GM23338 (cell line): ENCODE data around the gene ITIH3. TPM values are rescaled to one million over a fixed set of nuclear protein-coding genes. Genes with fewer than 3 reads are reported as not detected.

Experiments
- ATAC-seq: fragments of 200-7000 bp; cut with Tn5 transposase; 3 replicates; pipeline ENCODE4 v1.9.1; 2020
- DNase-seq: peaks from one replicate; pipeline ENCODE4 v3.0.0-alpha.2; 2015; ENCODE audit warnings: low spot score
- H2AFZ ChIP-seq: fragments of 200-600 bp; sonication (generic); 2 replicates; pipeline ENCODE4 v1.8.0; 2016; ENCODE audit warnings: antibody characterized with exemption, mild to moderate bottlenecking, moderate library complexity
- H3F3A ChIP-seq: fragments of 200-600 bp; sonication (generic); replicated peaks from 2 replicates; pipeline ENCODE4 v1.8.0; 2017; ENCODE audit warnings: antibody characterized with exemption, mixed run types, low read depth
- H3K27ac ChIP-seq: fragments of 200-600 bp; sonication (generic); 2 replicates; pipeline ENCODE4 v1.6.1; 2016; ENCODE audit warnings: low read depth
- H3K27me3 ChIP-seq: fragments of 200-600 bp; sonication (generic); 2 replicates; pipeline ENCODE4 v1.8.0; 2016; ENCODE audit warnings: mild to moderate bottlenecking, mixed run types, moderate library complexity; ENCODE audit not compliant: insufficient read depth
- H3K36me3 ChIP-seq: fragments of 200-600 bp; sonication (generic); 2 replicates; pipeline ENCODE4 v1.8.0; 2016; ENCODE audit warnings: mild to moderate bottlenecking; ENCODE audit not compliant: insufficient read depth
- H3K4me1 ChIP-seq: fragments of 200-600 bp; sonication (generic); 2 replicates; pipeline ENCODE4 v1.8.0; 2016; ENCODE audit warnings: mild to moderate bottlenecking, moderate library complexity; ENCODE audit not compliant: insufficient read depth
- H3K4me2 ChIP-seq: fragments of 200-600 bp; sonication (generic); 2 replicates; pipeline ENCODE4 v1.7.1; 2017; ENCODE audit warnings: mixed run types
- H3K4me3 ChIP-seq: fragments of 200-600 bp; sonication (generic); 2 replicates; pipeline ENCODE4 v1.6.1; 2016; ENCODE audit warnings: mixed run types
- H3K79me2 ChIP-seq: fragments of 200-600 bp; sonication (generic); replicated peaks from 2 replicates; pipeline ENCODE4 v1.8.0; 2017; ENCODE audit warnings: mild to moderate bottlenecking; ENCODE audit not compliant: insufficient read depth
- H3K9me2 ChIP-seq: fragments of 200-600 bp; sonication (generic); 2 replicates; pipeline ENCODE4 v1.8.0; 2017; ENCODE audit not compliant: insufficient read depth
- H4K20me1 ChIP-seq: fragments of 200-600 bp; sonication (generic); replicated peaks from 2 replicates; pipeline ENCODE4 v1.8.0; 2017; ENCODE audit warnings: mild to moderate bottlenecking; ENCODE audit not compliant: insufficient read depth
- H3K27ac Mint-ChIP-seq: 2 replicates; pipeline ENCODE4 v1.8.0; 2020; ENCODE audit warnings: inconsistent platforms, mild to moderate bottlenecking, moderate library complexity, mixed read lengths
- H3K27me3 Mint-ChIP-seq: 3 replicates; pipeline ENCODE4 v1.8.0; 2022; ENCODE audit warnings: low read depth, mild to moderate bottlenecking, moderate library complexity, mixed read lengths, inconsistent platforms; ENCODE audit not compliant: insufficient read depth, poor library complexity
- H3K36me3 Mint-ChIP-seq: 3 replicates; pipeline ENCODE4 v1.8.0; 2021; ENCODE audit warnings: low read depth, mild to moderate bottlenecking, inconsistent platforms, moderate library complexity, mixed read lengths
- H3K4me1 Mint-ChIP-seq: 3 replicates; pipeline ENCODE4 v1.8.0; 2020; ENCODE audit warnings: mild to moderate bottlenecking, inconsistent platforms, mixed read lengths
- H3K4me3 Mint-ChIP-seq: 3 replicates; pipeline ENCODE4 v1.8.0; 2021; ENCODE audit warnings: moderate library complexity, mild to moderate bottlenecking, inconsistent platforms, mixed read lengths
- H3K9me3 Mint-ChIP-seq: 3 replicates; pipeline ENCODE4 v1.8.0; 2020; ENCODE audit warnings: moderate library complexity, mild to moderate bottlenecking, inconsistent platforms, mixed read lengths
- CREB1 ChIP-seq: fragments of 250-450 bp; sonication (Bioruptor Pico); IDR thresholded peaks from 2 replicates; pipeline ENCODE4 v1.5.0; 2020; ENCODE audit warnings: low read depth, mild to moderate bottlenecking, moderate library complexity
- CTCF ChIP-seq, 2 experiments: fragments of 200-600 bp in 1 of 2; sonication (generic) in 1 of 2; conservative IDR thresholded peaks; 2 replicates each; pipeline versions ENCODE4 v1.5.1 to v1.6.1; 2016 to 2017; ENCODE audit warnings: antibody characterized with exemption in 2 of 2, low read depth in 2 of 2, mild to moderate bottlenecking in 2 of 2, moderate library complexity in 1 of 2
- ETS1 ChIP-seq: IDR thresholded peaks from 2 replicates; pipeline ENCODE4 v1.6.1; 2016; ENCODE audit warnings: antibody characterized with exemption
- EZH2 ChIP-seq: fragments of 200-600 bp; sonication (generic); IDR thresholded peaks from one replicate; pipeline ENCODE4 v1.8.0; 2017; ENCODE audit warnings: antibody characterized with exemption, mild to moderate bottlenecking, low read depth; ENCODE audit not compliant: unreplicated experiment
- JUNB ChIP-seq: IDR thresholded peaks from one replicate; pipeline ENCODE4 v1.6.1; 2016; ENCODE audit warnings: antibody characterized with exemption; ENCODE audit not compliant: unreplicated experiment
- STAT1 ChIP-seq: IDR thresholded peaks from one replicate; pipeline ENCODE4 v1.6.1; 2016; ENCODE audit warnings: antibody characterized with exemption; ENCODE audit not compliant: unreplicated experiment
- ZNF462 ChIP-seq: fragments of 250-450 bp; sonication (Bioruptor Pico); IDR thresholded peaks from 2 replicates; pipeline ENCODE4 v1.5.0; 2020; ENCODE audit warnings: mild to moderate bottlenecking, moderate library complexity
- polyA plus RNA-seq: library from polyadenylated mRNA; unstranded; fragments of >200 nt; fragmentation: Nextera tagmentation; extraction: Ambion mirVana; gene quantifications from 2 replicates; pipeline ENCODE4 v1.2.1, GENCODE V29; 2016
- total RNA-seq: library from RNA; depleted of rRNA; stranded (reverse); fragments of >200 nt; shearing (Covaris generic); gene quantifications from 2 replicates; pipeline ENCODE4 v1.2.3, GENCODE V29; 2014

Gene ITIH3
- total and polyA plus RNA-seq, 2 experiments from 2014 or later = not detected

GRCh38 chr3:52849656-52850055 lies 55.1 kb downstream of the ITIH3 start:
- H4K20me1 ChIP-seq = peaks cover 6% of the 10 kb centered on the region; the same call in 1 of the 2 replicates
- no peak overlapping the region for H3K4me3 ChIP-seq
- ATAC-seq = no peak
- H2AFZ ChIP-seq = no peak overlapping the region
- peaks cover 3% of the 10 kb centered on the region for H3K27me3 Mint-ChIP-seq
- 0 out of 2 replicates have a peak, but pooled peaks cover 4% of the 10 kb centered on the region for H3K4me1 ChIP-seq
- H3K4me3 Mint-ChIP-seq = no peak overlapping the region
- DNase-seq = no peak
- no peaks in the 10 kb centered on the region for H3F3A ChIP-seq
- peaks cover 6% of the 10 kb centered on the region for H3K4me1 Mint-ChIP-seq
- no peak overlapping the region for H3K4me2 ChIP-seq
- H3K79me2 ChIP-seq = no peaks in the 10 kb centered on the region
- 0 out of 2 replicates have a peak, but pooled peaks cover 3% of the 10 kb centered on the region for H3K36me3 ChIP-seq
- no peaks in the 10 kb centered on the region for H3K9me2 ChIP-seq
- TF ChIP-seq ZNF462 (CRISPR knock-in tag) (no peak), EZH2 (no peak), JUNB (no peak), ETS1 (no peak), CREB1 (CRISPR knock-in tag) (no peak), CTCF (conservative IDR thresholded peaks at IDR 0.05; ENCODE audit: low read depth in 2 of 2) (no peak), STAT1 (no peak)
- no peaks in the 10 kb centered on the region for H3K9me3 Mint-ChIP-seq
- no peaks in the 10 kb centered on the region for H3K27me3 ChIP-seq
- H3K27ac Mint-ChIP-seq = no peak overlapping the region
- H3K36me3 Mint-ChIP-seq = peaks cover 32% of the 10 kb centered on the region
- H3K27ac ChIP-seq = no peak overlapping the region
